SK-N-SH treated with all-trans-retinoic acid at 6 μM for 48 hours (cell line): ENCODE results near the gene MAP2K4.

ENCODE experiments used
- ATAC-seq: fragments of 200-7000 bp; cut with Tn5 transposase; 3 replicates; pipeline ENCODE4 v1.9.1; 2020; ENCODE audit warnings: mild to moderate bottlenecking, moderate library complexity
- ARNTL ChIP-seq: fragments of 450-650 bp; formaldehyde crosslinking; IDR thresholded peaks from 2 replicates; pipeline ENCODE4 v1.5.0; 2020; ENCODE audit warnings: low read depth, mild to moderate bottlenecking, moderate library complexity, borderline replicate concordance
- BACH2 ChIP-seq: fragments of 250-450 bp; sonication (Bioruptor Pico); IDR thresholded peaks from 2 replicates; pipeline ENCODE4 v1.9.0; 2021; ENCODE audit warnings: mild to moderate bottlenecking, borderline replicate concordance
- CREB5 ChIP-seq: fragments of 250-450 bp; sonication (Bioruptor Pico); IDR thresholded peaks from 2 replicates; pipeline ENCODE4 v1.5.1; 2020; ENCODE audit warnings: low read depth, mild to moderate bottlenecking, moderate library complexity
- CSDC2 ChIP-seq: fragments of 250-450 bp; sonication (Bioruptor Pico); IDR thresholded peaks from 2 replicates; pipeline ENCODE4 v1.5.0; 2020; ENCODE audit warnings: mild to moderate bottlenecking, moderate library complexity
- CSRNP3 ChIP-seq: fragments of 250-450 bp; sonication (Bioruptor Pico); IDR thresholded peaks from 2 replicates; pipeline ENCODE4 v1.5.1; 2021; ENCODE audit warnings: mild to moderate bottlenecking, moderate library complexity
- ESRRG ChIP-seq: fragments of 250-450 bp; sonication (Bioruptor Pico); IDR thresholded peaks from 2 replicates; pipeline ENCODE4 v1.6.1; 2021; ENCODE audit warnings: mild to moderate bottlenecking
- ISL1 ChIP-seq: fragments of 250-450 bp; sonication (Bioruptor Pico); IDR thresholded peaks from 2 replicates; pipeline ENCODE4 v2.1.2; 2022; ENCODE audit warnings: mild to moderate bottlenecking, moderate library complexity
- OSR1 ChIP-seq: fragments of 250-450 bp; sonication (Bioruptor Pico); IDR thresholded peaks from 2 replicates; pipeline ENCODE4 v1.8.0; 2022; ENCODE audit warnings: moderate library complexity, mild to moderate bottlenecking, inconsistent platforms
- PPARA ChIP-seq: fragments of 250-450 bp; sonication (Bioruptor Pico); IDR thresholded peaks from 2 replicates; pipeline ENCODE4 v1.5.0; 2020; ENCODE audit warnings: mild to moderate bottlenecking, borderline replicate concordance
- RARB ChIP-seq: fragments of 250-450 bp; sonication (Bioruptor Pico); IDR thresholded peaks from 2 replicates; pipeline ENCODE4 v1.8.0; 2021; ENCODE audit warnings: mild to moderate bottlenecking, moderate library complexity
- SNAI2 ChIP-seq: fragments of 250-450 bp; sonication (Bioruptor Pico); IDR thresholded peaks from 2 replicates; pipeline ENCODE4 v1.5.0; 2020; ENCODE audit warnings: mild to moderate bottlenecking, moderate library complexity
- TCF4 ChIP-seq: fragments of 250-450 bp; sonication (Bioruptor Pico); IDR thresholded peaks from 2 replicates; pipeline ENCODE4 v1.8.0; 2021; ENCODE audit warnings: mild to moderate bottlenecking, moderate library complexity, borderline replicate concordance
- TOX ChIP-seq: fragments of 250-450 bp; sonication (Bioruptor Pico); IDR thresholded peaks from 2 replicates; pipeline ENCODE4 v1.8.0; 2021; ENCODE audit warnings: mild to moderate bottlenecking, moderate library complexity, borderline replicate concordance
- ZC3H10 ChIP-seq: fragments of 250-450 bp; sonication (Bioruptor Pico); IDR thresholded peaks from 2 replicates; pipeline ENCODE4 v1.5.1; 2021; ENCODE audit warnings: mild to moderate bottlenecking, moderate library complexity
- ZFP30 ChIP-seq: fragments of 450-650 bp; formaldehyde crosslinking; IDR thresholded peaks from 2 replicates; pipeline ENCODE4 v1.5.0; 2022; ENCODE audit warnings: mild to moderate bottlenecking, moderate library complexity
- ZNF565 ChIP-seq: fragments of 450-650 bp; formaldehyde crosslinking; conservative IDR thresholded peaks from 2 replicates; pipeline ENCODE4 v1.5.0; 2020; ENCODE audit warnings: low read depth, mild to moderate bottlenecking, moderate library complexity
- ZNF70 ChIP-seq: fragments of 450-650 bp; formaldehyde crosslinking; IDR thresholded peaks from 2 replicates; pipeline ENCODE4 v1.5.0; 2020; ENCODE audit warnings: mild to moderate bottlenecking, moderate library complexity
- ZNF8 ChIP-seq: fragments of 450-650 bp; formaldehyde crosslinking; IDR thresholded peaks from 2 replicates; pipeline ENCODE4 v1.5.0; 2020; ENCODE audit warnings: mild to moderate bottlenecking, moderate library complexity
- TF ChIP-seq, protein P1 (sequence below): fragments of 250-450 bp; sonication (Bioruptor Pico); IDR thresholded peaks from 2 replicates; pipeline ENCODE4 v1.8.0; 2020; ENCODE audit warnings: mild to moderate bottlenecking, moderate library complexity, borderline replicate concordance
- TF ChIP-seq, protein P2 (sequence below): fragments of 250-450 bp; sonication (Bioruptor Pico); IDR thresholded peaks from 2 replicates; pipeline ENCODE4 v1.5.0; 2020; ENCODE audit warnings: mild to moderate bottlenecking, moderate library complexity
- TF ChIP-seq, protein P3 (sequence below): fragments of 250-450 bp; sonication (Bioruptor Pico); IDR thresholded peaks from 2 replicates; pipeline ENCODE4 v1.8.0; 2021; ENCODE audit warnings: low read depth, mild to moderate bottlenecking, moderate library complexity, borderline replicate concordance

The MAP2K4 gene

DNA sequence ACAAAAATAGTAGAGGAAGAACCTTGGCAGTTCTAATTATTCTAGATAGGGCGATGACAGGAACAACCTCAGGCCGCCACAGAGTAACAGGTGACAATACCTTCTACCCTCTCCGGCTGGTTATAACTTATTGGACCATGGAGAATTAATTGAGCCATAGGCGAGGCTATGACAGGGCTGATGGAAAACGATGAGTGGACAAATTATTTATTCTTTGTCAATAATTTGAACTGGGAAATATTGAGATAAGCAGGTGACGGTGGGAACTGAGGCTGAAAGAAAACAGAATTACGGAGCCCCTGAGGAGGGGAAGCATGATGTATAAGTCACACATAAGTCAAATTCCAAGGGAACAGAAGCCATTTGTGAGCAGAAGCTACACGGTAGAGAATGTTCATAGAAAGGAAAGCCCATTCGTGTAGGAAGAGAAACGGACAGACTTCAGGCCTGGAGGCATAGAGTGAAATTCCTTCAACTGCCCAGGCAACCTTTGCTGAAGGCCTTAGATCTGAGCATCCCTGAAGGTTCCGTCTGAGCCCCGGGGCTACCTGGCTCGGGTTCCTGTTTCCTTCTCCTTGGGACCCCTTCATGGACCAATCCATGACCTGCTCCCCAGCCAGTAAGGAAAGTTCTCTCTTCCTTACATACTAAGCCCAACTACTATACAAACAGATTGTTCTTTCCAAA is 158.1 kb downstream of the MAP2K4 start:
- TF ChIP-seq BACH2 (no peak), SNAI2 (CRISPR knock-in tag) (no peak), RARB (CRISPR knock-in tag) (no peak), ARNTL (CRISPR knock-in tag) (no peak), TCF4 (CRISPR knock-in tag) (no peak), ZC3H10 (CRISPR knock-in tag) (no peak), TOX (CRISPR knock-in tag) (no peak), PPARA (CRISPR knock-in tag) (no peak), CREB5 (CRISPR knock-in tag) (no peak), OSR1 (CRISPR knock-in tag) (no peak), ZNF70 (CRISPR knock-in tag) (no peak)
- TF ChIP-seq, protein P1, sequence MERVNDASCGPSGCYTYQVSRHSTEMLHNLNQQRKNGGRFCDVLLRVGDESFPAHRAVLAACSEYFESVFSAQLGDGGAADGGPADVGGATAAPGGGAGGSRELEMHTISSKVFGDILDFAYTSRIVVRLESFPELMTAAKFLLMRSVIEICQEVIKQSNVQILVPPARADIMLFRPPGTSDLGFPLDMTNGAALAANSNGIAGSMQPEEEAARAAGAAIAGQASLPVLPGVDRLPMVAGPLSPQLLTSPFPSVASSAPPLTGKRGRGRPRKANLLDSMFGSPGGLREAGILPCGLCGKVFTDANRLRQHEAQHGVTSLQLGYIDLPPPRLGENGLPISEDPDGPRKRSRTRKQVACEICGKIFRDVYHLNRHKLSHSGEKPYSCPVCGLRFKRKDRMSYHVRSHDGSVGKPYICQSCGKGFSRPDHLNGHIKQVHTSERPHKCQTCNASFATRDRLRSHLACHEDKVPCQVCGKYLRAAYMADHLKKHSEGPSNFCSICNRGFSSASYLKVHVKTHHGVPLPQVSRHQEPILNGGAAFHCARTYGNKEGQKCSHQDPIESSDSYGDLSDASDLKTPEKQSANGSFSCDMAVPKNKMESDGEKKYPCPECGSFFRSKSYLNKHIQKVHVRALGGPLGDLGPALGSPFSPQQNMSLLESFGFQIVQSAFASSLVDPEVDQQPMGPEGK (CRISPR knock-in tag): no peak
- TF ChIP-seq, protein P2, sequence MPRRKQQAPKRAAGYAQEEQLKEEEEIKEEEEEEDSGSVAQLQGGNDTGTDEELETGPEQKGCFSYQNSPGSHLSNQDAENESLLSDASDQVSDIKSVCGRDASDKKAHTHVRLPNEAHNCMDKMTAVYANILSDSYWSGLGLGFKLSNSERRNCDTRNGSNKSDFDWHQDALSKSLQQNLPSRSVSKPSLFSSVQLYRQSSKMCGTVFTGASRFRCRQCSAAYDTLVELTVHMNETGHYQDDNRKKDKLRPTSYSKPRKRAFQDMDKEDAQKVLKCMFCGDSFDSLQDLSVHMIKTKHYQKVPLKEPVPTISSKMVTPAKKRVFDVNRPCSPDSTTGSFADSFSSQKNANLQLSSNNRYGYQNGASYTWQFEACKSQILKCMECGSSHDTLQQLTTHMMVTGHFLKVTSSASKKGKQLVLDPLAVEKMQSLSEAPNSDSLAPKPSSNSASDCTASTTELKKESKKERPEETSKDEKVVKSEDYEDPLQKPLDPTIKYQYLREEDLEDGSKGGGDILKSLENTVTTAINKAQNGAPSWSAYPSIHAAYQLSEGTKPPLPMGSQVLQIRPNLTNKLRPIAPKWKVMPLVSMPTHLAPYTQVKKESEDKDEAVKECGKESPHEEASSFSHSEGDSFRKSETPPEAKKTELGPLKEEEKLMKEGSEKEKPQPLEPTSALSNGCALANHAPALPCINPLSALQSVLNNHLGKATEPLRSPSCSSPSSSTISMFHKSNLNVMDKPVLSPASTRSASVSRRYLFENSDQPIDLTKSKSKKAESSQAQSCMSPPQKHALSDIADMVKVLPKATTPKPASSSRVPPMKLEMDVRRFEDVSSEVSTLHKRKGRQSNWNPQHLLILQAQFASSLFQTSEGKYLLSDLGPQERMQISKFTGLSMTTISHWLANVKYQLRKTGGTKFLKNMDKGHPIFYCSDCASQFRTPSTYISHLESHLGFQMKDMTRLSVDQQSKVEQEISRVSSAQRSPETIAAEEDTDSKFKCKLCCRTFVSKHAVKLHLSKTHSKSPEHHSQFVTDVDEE (CRISPR knock-in tag): no peak
- TF ChIP-seq, protein P3, sequence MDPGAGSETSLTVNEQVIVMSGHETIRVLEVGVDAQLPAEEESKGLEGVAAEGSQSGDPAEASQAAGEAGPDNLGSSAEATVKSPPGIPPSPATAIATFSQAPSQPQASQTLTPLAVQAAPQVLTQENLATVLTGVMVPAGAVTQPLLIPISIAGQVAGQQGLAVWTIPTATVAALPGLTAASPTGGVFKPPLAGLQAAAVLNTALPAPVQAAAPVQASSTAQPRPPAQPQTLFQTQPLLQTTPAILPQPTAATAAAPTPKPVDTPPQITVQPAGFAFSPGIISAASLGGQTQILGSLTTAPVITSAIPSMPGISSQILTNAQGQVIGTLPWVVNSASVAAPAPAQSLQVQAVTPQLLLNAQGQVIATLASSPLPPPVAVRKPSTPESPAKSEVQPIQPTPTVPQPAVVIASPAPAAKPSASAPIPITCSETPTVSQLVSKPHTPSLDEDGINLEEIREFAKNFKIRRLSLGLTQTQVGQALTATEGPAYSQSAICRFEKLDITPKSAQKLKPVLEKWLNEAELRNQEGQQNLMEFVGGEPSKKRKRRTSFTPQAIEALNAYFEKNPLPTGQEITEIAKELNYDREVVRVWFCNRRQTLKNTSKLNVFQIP (CRISPR knock-in tag): no peak
- TF ChIP-seq, all 23 proteins: peak for 0
- ATAC-seq: no peak

GRCh38 chr17:12180644-12181261 is 160.1 kb downstream of the MAP2K4 start:
- peak; percentile 81 for ATAC-seq
- TF ChIP-seq ZC3H10 (CRISPR knock-in tag) (no peak), BACH2 (no peak), CREB5 (CRISPR knock-in tag) (no peak), RARB (CRISPR knock-in tag) (no peak), CSDC2 (CRISPR knock-in tag) (no peak), ZNF8 (CRISPR knock-in tag) (no peak), OSR1 (CRISPR knock-in tag) (no peak), ESRRG (CRISPR knock-in tag) (no peak), ZNF565 (CRISPR knock-in tag) (no peak), SNAI2 (CRISPR knock-in tag) (no peak), CSRNP3 (CRISPR knock-in tag) (no peak), ISL1 (CRISPR knock-in tag) (no peak), ZFP30 (no peak)
- TF ChIP-seq, protein P3 (CRISPR knock-in tag): no peak
- TF ChIP-seq, protein P2 (CRISPR knock-in tag): no peak
